T1000 (cell line): ENCODE measurements around the gene CYFIP2.

Source experiments
- DNase-seq: peaks from one replicate; lab custom pipeline; 2025; ENCODE audit warnings: mixed read lengths; lab: John Stamatoyannopoulos, UW

Gene CYFIP2

DNA sequence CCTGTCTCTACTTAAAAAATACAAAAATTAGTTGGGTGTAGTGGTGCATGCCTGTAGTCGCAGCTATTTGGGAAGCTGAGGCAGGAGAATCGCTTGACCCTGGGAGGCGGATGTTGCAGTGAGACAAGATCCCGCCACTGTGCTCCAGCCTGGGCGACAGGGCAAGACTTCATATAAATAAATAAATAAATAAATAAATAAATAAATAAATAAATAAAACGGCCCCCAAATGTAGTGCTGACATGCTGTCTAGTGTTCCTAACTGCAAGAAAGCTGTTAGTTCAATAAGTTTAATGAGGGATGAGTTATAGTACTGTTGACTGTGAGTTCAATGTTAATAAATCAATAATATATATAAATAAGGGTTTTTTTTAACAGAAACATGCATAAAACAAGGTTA, 7.5 kb upstream of the CYFIP2 start:
- DNase-seq: no peak

DNA sequence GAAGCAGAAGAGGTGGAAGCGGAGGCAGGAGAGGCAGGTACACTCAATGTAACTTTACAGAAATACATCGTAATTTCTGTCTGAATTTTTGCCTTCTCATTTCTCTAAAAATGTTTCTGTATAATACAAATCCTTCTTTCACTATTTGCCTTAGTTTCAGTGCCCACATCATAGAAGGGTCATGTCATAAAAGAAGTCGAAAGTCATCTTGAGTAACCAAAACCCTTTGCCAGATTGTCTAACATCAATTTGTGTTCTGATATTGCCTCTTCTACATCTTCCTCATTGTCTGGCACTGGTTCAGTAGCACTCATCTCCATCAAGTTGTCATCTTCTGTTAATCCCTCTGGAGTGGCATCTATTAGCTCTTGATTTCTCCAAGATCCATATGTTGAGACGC, 6.2 kb upstream of the CYFIP2 start:
- DNase-seq: no peak

DNA sequence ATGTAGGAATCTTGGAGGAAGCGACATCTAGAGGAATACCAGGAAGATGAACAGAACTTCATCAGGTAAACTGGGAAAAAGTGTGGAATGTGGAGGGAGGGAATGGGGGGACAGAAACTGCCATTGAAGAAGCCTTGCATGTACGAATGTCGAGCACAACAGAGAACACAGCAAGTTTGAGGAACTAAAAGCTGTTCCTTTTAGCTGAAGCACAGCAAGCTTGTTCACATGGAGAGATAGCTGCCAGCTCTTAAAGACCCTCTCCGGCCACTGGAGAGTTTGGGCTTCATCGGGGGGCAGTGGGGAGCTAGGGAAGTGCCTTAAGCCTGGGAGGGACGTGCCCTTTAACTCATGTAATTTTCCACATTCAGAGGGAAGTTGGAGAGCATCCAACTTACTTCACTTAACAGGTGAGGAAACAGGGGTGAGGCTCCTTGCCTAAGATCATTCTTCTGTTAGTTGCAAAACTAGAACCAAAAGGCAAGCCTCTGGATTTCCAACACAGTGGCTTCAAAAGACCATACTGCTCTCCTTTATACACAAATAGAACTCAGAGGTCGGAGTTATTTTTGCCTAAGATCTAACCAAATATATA, 2.3 kb upstream of the CYFIP2 start:
- no peak for DNase-seq

DNA sequence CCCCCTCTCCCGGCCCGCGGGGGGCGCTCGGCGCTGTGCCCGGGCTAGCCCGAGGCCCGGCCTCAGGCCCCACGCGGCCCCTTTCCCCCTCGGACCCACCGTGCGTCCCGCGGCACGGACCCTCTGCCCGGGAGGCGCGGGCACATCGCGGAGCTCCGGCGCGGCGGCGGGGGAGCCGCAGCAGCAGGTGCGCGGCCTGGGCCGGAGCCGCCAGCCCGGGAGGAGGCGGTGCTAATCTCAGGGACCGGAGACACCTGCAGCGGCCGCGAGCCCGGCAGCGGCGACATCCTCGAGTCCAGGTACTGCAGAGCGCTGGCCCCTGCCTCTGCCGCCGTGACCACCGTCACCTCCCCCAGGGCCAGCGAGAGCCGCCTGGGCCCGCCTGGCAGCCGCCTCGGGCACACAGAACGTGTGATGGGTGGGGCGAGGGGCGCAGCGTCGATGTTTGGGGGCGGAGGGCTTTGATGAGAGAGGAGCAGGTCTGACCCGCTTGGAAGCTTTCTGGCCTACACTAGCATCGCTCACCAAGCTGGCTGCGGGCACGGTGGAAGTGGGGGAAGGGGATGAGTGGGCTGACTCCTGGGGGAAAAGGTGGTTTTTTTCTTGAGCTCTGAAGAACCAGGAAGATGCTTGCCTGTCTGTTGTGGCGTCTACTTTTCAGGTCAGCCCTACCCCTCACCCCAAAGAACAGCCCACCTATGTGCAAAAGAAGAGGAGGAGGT, 524 bp downstream of the CYFIP2 start:
- DNase-seq: no peak

DNA sequence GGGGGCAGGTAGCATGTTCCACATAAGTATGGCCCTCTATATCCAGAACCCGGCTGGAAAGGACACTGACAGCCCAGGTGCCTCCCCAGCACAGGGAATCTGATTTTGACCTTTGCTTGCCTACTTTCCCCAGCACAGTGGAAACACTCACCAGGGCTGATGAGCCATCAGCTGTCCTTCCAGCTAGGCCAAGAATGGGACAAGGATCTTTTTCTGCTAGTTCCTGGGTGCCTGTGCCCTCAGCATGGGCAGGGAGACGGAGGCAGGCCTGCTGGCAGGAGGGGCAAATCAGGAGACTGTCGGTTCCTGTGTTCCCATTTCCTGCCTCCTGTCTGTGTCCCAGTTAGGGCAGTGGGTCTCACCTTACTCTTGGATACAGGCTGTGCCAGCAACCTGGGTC, 1.1 kb downstream of the CYFIP2 start:
- DNase-seq: no peak

DNA sequence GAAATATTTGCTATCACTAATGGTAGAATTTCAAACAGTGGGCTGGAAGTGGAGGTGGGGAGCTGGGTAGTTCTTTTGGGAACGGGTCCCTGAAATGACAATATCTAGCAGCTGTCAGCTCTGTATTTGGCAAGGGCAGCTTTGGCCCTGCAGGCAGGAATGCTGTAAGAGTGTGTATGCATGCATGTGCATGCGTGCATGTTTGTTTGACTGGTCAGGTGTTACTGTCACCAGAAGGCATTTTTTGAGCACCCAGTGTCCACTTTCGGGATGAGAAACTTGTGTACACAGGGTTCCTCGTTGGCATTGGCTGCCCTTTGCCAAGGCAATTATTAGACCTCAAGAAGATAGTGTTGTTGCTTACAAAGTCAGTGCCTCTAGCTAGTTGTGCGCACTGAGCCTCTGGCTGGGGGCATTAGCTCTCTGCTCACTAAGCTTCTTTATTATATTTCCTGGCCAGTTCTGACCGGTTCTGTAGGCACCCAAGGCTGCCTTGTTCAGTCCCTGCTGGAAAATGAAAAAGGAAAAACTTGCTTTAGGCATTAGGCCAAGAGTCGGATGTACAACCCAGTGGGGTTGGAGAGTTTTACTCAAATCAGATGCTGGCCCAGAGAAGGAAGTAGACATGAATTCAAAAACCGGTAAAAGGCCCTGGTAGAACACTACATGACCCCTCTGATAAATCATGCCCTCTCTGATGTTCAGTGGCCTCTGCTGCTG, 2.0 kb downstream of the CYFIP2 start:
- DNase-seq: no peak

DNA sequence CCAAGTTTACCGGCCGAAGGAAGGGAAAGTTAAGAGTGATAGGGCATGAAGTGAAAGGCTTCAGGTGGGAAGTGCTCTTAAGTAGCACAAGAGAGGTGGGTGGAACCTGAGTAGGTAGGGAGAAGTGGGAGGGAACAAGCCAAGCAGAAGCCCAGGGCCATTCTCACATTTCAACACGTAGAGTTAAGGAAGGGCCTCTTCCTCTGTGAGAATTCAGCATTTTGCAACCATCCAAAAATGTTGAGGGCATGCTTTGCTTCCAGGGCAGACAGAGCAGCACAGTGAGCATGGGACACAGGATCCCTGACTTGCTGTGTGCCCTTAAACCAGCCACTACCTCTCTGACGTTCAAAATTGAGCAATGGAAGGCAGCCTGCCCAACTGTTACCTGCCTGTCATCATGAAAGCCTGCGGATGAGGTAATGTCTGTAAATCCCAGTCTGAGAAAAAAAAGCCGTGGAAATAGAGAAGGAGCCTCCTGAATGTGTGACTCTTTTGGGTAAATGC, 3.3 kb downstream of the CYFIP2 start:
- no peak for DNase-seq

DNA sequence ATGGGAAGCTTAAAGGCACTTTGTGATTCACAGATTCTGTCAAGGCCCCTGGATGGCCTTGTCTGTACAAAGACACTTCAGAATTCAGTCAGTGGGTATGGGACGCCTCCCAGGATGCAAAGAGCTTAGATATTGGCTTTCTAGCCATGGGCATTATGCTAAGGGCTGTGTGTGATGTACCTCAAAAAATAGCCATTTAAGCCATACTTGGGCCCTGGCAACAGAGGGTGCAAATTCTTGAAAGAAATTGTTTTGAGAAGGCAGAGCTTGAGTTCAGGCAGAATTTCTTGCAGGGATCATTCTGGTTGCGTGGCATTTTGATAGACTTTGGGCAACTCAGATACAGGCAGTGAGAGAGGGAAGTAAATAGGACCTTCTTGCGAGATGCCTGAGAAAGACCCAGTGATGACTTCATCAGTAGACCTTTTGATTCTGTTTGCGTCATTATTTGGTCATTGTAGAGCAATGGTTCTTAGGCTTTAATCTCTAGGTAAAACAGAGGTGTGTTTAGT, 3.9 kb downstream of the CYFIP2 start:
- no peak for DNase-seq

DNA sequence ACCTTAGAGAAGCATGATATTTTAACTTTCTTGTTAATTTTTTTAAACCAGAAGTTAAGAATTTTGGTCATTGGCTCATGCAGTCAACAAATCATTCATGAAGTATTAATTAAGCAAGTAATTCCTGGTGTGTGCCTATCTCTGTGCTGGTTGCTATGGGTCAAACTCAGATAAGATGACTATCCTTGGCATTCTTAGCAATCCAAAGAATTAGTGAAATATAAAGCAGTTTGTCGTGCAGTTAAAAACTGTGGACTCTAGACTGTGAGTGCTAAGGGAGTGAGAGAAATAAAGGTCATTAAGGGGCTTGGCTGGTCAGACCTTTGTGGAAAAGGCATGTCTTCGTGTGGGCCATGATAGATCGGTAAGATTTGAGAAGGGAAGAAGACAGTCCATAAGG, 4.8 kb downstream of the CYFIP2 start:
- no peak for DNase-seq

DNA sequence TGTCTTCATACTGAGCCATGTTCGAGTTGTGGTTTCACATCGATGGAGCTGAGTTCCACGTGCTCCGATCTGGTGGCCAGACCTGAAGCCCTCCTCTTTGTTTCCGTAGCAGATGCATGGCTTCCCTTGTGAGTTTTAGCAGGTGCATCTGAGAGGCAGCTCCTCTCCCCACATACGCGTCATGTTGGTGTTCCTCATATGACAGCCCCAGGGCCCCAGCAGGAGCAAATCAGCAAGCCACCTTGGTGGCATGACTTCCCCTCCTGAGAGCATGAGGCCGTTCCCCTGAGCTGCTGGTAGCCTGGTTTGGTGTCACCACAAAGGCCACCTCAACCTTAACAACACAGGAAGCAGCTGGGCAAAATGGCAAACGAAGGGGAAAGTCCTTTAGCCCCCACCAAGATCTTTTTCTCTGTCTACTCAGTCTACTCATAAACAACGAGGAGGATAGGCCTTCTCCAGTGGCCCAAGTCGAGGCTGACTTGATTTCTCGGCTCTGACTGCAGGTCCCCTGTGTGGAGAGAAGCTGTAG, 5.9 kb downstream of the CYFIP2 start:
- no peak for DNase-seq

DNA sequence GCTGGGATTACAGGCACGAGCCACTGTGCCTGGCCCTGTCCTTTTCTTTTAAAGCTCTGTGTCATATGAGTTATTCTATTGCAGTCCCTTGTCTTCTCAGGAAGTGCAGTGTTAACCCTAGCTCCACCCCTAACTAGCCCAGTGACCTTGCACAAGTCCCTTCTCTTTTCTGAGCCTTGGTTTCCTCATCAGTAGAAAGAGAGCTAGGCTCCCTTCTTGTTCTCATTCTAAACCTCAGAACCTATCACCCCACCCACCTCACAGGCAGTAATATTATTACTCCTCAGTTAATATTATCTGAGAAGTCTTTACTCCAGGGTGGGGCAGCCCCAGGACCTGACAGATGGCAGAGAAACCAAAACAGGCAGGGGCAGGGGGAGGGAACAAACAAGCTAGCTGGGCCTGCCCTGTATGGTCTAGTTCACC, 7.2 kb downstream of the CYFIP2 start:
- DNase-seq: no peak

DNA sequence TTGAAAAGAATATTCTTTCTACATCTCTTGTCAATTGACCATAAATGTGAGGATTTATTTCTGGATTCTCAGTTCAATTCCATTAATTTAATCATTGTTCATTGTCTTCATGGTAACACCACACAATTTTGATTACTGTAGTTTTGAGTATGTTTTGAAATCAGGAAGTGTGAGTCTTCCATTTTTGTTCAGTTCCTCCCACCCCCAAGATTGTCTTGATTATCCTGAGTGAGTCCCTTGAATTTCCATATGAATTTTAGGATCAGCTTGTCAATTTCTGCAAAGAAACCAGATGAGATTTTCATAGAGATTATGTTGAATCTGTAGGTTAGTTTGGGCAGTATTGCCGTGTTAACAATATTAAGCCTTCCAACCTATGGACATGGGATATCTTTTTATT, 9.5 kb downstream of the CYFIP2 start:
- DNase-seq: no peak

DNA sequence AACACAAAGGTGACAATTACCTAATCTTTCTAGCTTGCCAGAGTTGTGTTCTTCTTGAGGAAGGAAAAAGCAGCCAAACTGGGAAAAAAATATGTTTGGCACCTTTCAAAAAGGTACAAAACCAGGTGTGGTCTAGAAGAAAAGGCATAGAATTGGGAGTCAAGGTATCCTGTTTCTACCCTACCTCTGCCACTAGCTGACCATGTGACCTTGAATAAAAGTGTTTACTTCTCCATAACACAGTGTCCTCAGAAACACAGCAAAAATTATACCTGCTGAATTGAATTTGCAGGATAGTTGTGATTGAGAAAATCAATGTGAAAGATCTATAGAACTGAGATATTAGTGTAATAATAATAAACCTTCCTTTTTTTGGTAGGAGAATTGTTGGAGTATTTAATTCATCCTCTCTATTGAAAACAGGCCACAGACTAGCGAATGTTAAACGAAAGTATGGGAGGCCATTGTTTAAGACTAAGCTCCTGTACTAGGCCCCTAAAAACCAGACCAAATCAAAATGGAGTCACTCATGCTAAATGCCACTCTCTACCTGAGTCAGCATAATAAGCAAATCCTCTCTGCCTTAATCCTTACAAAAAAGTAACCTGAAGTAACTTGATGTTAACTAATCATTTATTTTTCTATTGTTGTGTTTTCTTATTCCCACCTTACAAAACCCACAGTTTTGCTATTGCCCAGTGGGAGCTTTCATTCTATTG, 12.6 kb downstream of the CYFIP2 start:
- no peak for DNase-seq

DNA sequence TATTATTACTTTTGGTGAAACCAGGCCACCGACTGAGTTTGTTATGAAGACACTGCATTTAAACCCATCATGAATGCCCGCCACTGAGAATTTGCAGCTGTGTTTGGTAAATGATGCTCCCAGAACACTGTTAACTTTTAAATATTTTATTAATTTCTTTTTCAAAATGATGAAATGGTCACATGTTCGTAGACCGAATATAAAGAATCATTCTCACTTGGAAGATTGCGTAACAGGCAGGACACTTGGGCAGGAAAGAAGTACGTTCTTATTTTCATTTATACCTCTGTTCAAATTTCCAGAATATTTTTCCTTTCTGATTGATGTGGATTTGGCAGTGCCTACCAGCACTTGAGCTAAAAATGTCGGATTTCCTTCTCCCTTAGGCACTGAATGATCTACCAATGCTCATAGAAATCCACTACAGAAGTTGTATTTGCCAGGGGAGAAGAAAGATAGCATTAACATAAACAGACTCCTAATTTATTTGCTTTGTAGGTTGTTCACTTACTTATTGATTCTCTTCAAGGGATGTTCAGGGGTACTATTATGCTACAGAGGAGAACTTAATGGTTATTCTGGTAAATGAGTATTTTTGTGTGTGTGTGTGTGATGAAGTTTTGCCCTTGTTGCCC, 13.8 kb downstream of the CYFIP2 start:
- no peak for DNase-seq

DNA sequence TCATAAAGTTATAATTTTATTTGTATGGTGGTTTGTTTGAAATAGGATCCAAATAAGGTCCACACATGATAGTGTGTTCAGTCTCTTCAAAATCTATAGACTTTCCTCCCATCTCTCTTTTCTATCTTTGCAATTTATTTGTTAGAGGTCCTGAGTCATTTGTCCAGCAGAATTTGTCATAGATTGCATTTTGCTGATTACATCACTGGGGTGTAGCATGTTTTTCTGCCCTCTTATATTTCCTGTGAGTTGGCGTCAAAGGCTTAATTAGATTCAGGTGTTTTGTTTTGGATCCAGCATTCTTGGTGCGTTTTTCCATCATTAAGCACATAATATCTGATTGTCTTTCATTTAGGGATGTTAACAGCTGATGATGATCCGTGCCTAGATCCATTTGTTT, 15.0 kb downstream of the CYFIP2 start:
- no peak for DNase-seq

DNA sequence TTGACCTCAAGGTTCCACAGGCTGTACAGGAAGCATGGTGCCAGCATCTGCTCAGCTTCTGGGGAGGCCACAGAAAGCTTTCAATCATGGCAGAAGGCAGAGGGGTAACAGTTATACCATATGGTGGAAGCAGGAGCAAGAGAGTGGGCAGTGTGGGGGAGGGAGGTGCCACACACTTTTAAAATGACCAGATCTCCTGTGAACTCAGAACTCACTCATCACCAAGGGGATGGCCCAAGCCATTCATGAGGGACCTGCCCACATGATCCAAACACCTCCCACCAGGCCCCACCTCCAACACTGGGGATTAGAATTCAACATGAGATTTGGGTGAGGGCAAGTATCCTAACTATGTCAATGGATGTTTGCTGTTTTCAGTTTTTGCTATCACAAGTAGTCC, 16.2 kb downstream of the CYFIP2 start:
- no peak for DNase-seq

DNA sequence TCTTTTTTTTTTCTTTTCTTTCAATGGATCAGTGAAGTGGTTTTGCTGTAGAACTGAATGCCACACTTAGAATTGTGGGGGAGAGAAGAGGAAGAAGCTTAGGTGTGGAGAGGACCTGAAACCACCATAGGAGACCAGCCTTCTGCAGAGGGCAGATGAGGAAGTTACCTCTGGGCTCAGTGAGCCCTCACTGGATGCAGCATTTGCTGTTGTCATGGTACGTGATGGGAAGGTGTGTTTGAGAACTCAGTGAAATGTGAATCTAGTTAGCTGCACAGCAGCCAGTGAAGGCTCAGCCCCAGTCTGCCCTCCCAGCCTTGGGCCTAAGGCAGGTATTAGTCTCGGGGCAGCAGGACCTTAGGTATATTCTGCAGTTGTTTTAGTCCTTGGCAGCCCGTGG, 17.5 kb downstream of the CYFIP2 start:
- no peak for DNase-seq

DNA sequence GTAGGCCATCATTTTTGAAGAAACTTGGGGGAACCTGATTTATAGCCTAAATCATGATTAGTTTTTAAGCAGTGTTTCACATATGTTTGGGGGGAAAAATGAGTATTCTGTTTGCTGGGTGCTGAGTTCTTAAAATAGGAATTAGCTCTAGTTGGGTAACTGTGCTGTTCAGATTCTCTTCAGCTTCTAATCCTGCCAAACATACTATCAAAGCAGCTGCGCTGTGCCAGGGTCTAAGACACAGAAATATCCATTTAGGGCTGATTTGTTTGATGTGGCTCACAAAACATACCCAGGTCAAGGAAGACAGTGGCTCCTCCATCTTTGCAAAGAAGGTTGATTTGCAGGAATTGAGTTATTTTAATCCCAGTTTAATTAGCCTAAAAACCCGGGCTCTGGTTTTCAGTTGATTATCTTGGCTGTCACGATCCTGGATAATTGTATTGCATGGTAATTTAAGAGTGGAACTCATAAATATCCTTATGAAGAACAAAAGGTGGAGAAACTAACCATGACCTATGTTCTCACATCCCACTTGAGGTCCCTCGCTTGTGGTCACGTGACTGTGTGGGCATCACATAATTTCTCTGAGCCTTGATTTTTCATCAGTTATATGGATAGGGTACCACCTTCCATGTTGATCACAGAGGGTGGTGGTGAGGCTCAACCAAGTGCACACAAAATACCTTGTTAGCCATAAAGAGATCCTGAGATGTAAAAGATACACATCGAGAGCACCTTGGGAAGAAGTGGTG, 18.7 kb downstream of the CYFIP2 start:
- no peak for DNase-seq

DNA sequence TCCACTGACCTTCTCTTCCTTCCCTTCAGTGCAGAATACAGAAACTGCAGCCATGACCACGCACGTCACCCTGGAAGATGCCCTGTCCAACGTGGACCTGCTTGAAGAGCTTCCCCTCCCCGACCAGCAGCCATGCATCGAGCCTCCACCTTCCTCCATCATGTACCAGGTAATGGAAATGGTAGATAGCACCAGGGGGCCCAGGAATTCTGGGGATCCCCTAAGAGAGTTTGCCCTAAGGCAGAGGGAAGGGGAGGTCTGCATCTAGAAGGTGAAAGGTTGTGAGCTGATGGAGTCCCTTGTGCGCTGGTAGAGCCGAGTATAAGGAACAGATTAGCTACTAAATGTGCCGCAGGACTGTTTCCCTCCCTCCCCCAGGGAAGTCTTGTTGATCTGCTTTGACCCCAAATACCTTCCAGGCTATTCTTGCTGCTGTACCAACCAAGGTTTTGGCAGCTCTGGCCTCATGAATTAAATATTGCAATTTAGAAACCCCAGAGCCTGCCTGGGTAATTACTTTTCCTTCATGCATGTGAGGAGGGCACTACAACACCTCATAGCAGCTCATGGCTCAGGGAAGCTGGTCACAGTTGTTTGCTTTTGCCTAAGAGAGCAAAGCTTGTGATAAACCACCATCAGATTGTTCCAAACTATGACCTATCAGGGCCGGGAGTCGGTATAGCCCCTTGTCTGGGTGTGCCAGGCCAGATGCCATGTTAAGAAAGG, 19.6 kb downstream of the CYFIP2 start:
- DNase-seq: no peak

DNA sequence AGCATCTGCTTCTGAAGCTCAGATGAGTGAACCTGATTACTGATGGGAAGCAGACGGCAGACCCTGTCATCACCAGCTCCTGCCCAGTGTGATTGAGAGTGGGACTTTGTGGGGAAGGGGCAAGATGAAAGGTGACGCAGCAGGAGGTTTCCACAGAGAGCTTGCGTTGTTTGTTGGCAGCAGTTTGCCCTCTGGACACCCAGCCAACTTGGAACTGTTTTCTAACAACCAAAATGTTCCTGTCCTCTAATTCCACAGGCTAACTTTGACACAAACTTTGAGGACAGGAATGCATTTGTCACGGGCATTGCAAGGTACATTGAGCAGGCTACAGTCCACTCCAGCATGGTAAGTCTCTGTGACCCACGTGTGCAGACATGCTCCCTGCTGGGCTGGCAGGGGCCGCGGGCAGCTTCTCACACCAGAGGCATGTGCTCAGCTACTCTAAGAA, 20.9 kb downstream of the CYFIP2 start:
- DNase-seq: no peak
